Parathyroid adenoma (tissue), 2 donors: ENCODE measurements around the gene KIRREL3.

Experiments used
- H2AFZ ChIP-seq: fragments of 300-600 bp; sonication (generic); one replicate; pipeline ENCODE4 v1.7.0; 2017; ENCODE audit warnings: antibody characterized with exemption, mild to moderate bottlenecking
- H3K27ac ChIP-seq: fragments of 300-600 bp; sonication (generic); one replicate; pipeline ENCODE4 v1.7.0; 2017
- H3K27me3 ChIP-seq: fragments of 300-600 bp; sonication (generic); one replicate; pipeline ENCODE4 v1.7.0; 2017; ENCODE audit warnings: low read length; ENCODE audit not compliant: control insufficient read depth, insufficient read depth
- H3K36me3 ChIP-seq: fragments of 300-600 bp; sonication (generic); one replicate; pipeline ENCODE4 v1.7.0; 2017; ENCODE audit warnings: low read length; ENCODE audit not compliant: control insufficient read depth, insufficient read depth
- H3K4me1 ChIP-seq: fragments of 300-600 bp; sonication (generic); one replicate; pipeline ENCODE4 v1.7.0; 2017; ENCODE audit warnings: control low read depth
- H3K4me2 ChIP-seq: fragments of 300-600 bp; sonication (generic); one replicate; pipeline ENCODE4 v1.7.0; 2017; ENCODE audit warnings: low read length
- H3K4me3 ChIP-seq: fragments of 300-600 bp; sonication (generic); one replicate; pipeline ENCODE4 v1.7.0; 2017; ENCODE audit warnings: low read depth, low read length
- H3K79me2 ChIP-seq: fragments of 300-600 bp; sonication (generic); one replicate; pipeline ENCODE4 v1.7.0; 2017; ENCODE audit warnings: control low read depth
- H3K9ac ChIP-seq: fragments of 300-600 bp; sonication (generic); one replicate; pipeline ENCODE4 v1.7.0; 2017; ENCODE audit warnings: mild to moderate bottlenecking
- H3K9me3 ChIP-seq: fragments of 300-600 bp; sonication (generic); one replicate; pipeline ENCODE4 v1.7.0; 2017; ENCODE audit warnings: low read length; ENCODE audit not compliant: control insufficient read depth
- TF ChIP-seq, protein P1 (sequence below): fragments of 300-600 bp; sonication (generic); IDR thresholded peaks from one replicate; pipeline ENCODE4 v1.7.0; 2017; ENCODE audit warnings: antibody characterized with exemption, mild to moderate bottlenecking
- donor health status: primary hyperparathyroidism.

Gene KIRREL3

DNA sequence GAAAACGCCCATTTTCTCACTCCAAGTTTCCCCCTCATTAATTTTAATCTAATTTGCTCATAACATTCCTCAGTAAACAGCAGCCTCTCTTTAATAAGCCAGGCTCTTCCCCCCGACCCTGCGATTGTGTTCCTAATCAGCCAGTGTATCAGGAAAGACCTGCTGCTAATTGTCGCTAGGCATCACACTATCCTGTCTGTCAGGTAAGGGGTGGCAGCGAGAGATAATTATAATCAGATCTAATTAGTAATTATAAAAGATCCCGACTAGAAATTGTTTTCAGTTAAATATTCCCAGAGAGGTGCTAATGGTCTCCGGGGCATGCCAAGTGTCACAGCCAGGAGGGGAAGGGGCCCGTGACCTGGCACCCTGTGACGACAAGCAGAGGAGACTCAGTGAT is 502.3 kb downstream of the KIRREL3 start:
- H3K27me3 ChIP-seq = no peaks in the 10 kb centered on the region
- no peak overlapping the region for H3K4me2 ChIP-seq
- TF ChIP-seq, protein P1, sequence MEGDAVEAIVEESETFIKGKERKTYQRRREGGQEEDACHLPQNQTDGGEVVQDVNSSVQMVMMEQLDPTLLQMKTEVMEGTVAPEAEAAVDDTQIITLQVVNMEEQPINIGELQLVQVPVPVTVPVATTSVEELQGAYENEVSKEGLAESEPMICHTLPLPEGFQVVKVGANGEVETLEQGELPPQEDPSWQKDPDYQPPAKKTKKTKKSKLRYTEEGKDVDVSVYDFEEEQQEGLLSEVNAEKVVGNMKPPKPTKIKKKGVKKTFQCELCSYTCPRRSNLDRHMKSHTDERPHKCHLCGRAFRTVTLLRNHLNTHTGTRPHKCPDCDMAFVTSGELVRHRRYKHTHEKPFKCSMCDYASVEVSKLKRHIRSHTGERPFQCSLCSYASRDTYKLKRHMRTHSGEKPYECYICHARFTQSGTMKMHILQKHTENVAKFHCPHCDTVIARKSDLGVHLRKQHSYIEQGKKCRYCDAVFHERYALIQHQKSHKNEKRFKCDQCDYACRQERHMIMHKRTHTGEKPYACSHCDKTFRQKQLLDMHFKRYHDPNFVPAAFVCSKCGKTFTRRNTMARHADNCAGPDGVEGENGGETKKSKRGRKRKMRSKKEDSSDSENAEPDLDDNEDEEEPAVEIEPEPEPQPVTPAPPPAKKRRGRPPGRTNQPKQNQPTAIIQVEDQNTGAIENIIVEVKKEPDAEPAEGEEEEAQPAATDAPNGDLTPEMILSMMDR = no peak
- H3K4me1 ChIP-seq = no peaks in the 10 kb centered on the region
- H3K36me3 ChIP-seq = no peaks in the 10 kb centered on the region
- no peak overlapping the region for H2AFZ ChIP-seq
- H3K9me3 ChIP-seq = no peaks in the 10 kb centered on the region
- no peak overlapping the region for H3K9ac ChIP-seq
- no peak overlapping the region for H3K27ac ChIP-seq
- no peaks in the 10 kb centered on the region for H3K79me2 ChIP-seq
- H3K4me3 ChIP-seq = no peak overlapping the region

DNA sequence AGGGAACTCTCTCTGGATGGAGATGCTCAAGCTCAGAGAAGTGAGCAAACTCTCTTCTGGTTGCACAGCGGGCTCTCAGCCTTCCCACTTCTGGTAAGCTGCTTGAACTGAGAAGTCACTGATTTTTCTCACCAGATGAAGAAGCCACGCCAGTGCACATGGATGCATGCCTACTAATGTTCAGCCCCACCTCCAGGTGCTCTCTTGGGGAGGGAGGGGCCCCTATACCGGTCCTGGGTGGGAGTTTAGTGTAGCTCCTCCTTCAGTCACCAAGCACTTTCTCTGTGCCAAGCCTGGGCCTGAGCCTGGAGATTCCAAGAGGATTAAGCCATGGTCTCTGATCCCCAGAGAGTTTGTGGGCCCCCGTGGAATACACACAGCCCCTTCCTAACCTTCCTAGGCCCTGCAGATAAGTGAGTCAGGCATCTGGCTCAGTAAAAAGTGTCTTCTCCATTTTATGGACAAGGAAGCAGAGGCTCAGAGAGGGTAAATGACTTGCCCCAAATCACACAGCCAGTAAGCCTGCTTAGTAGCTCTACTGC is 502.9 kb downstream of the KIRREL3 start:
- TF ChIP-seq, protein P1 = no peak
- Histone ChIP-seq H3K9me3 (no peaks in the 10 kb centered on the region), H3K27ac (no peak overlapping the region), H2AFZ (no peak overlapping the region), H3K4me1 (no peaks in the 10 kb centered on the region), H3K4me2 (no peak overlapping the region), H3K36me3 (no peaks in the 10 kb centered on the region), H3K9ac (no peak overlapping the region), H3K79me2 (no peaks in the 10 kb centered on the region), H3K4me3 (no peak overlapping the region), H3K27me3 (no peaks in the 10 kb centered on the region)

DNA sequence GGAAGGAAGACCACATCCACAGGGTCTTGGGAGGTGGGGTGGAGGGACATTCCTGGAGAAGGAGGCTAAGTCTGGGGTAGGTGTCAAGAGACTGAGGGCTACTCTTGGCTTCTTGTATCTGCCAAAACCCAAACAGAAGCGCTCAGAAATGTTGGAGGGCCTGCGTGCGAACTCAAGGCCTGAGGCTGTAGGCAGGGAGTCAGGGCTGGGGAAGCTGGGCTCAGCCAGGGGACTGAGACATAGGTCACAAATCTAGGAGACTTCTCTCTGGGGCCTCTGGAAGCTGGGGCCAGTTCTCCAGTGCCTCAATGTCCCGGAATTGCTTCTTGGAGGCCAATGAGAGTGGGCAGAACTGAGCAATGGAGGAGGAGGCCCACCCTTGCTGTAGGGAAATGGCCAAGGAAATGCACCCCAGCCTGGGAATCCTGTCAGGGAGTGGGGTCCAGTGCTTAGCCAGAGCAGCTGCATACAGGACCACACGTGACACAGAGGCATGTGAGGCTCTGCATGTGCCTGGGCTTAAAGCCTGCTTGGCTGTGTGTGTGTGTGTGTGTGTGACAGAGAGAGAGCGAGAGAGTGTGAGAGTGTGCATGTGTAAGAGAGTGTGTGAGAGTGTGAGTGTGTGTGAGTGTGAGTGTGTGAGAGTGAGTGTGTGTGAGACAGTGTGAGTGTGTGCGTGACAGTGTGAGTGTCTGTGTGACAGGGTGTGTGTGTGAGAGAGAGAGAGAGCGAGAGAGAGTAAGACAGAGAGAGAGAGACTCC is 503.8 kb downstream of the KIRREL3 start:
- Histone ChIP-seq H3K27me3 (no peaks in the 10 kb centered on the region), H3K27ac (no peak overlapping the region), H3K4me1 (no peaks in the 10 kb centered on the region), H2AFZ (no peak overlapping the region), H3K4me2 (no peak overlapping the region), H3K79me2 (no peaks in the 10 kb centered on the region), H3K9me3 (no peaks in the 10 kb centered on the region), H3K9ac (no peak overlapping the region), H3K4me3 (no peak overlapping the region), H3K36me3 (no peaks in the 10 kb centered on the region)
- TF ChIP-seq, protein P1 = no peak

DNA sequence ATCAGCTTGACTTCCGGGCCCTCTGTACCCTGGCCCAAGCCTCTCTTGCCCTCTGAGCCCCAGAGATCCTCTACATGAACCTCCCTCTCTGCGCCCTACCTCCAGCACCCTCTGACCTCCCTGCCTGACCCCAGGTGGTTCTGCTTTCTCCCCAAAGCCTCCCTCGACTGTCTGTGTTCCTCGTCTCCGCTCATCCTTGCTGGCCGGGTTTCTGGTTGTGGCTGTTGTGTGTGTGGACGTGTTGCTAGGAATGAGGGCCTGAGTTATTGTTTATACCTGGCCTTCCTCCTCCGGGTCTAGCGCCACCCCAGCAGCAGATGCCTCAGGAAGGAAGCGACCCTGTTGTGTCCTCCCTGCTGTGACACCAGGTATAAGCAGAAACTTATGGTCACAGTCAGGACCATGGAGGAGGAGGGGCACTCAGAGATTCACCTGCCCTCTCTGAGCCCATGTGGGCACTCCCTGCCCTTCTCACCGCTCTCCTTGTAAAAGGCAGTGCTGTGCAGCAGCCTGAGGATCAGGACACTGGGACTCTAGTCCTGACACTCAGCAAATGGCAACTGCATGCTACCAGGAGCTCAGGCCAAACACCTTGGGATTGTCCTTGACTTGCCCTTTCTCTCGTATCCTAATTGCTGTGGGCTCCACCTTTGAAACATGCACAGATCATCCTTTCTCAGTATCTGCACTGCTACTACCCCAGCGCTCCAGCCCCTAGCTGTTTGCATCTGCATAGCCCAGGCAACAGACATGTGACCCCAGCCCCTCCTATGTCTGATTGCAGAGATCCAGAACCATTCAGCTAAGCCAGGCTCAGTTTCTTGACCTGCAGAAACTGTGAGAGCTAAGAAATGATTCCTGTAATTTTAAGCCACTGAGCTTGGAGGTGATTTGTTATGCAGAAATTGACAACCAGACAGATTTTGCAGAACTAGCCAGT is 505.0 kb downstream of the KIRREL3 start:
- H3K36me3 ChIP-seq = no peaks in the 10 kb centered on the region
- TF ChIP-seq, protein P1 = no peak
- no peak overlapping the region for H2AFZ ChIP-seq
- no peak overlapping the region for H3K4me2 ChIP-seq
- no peaks in the 10 kb centered on the region for H3K9me3 ChIP-seq
- no peak overlapping the region for H3K27ac ChIP-seq
- no peak overlapping the region for H3K9ac ChIP-seq
- H3K79me2 ChIP-seq = no peaks in the 10 kb centered on the region
- H3K27me3 ChIP-seq = no peaks in the 10 kb centered on the region
- H3K4me3 ChIP-seq = no peak overlapping the region
- no peaks in the 10 kb centered on the region for H3K4me1 ChIP-seq
